IPS-18a (cell line): ENCODE data around the gene ATP2B2.

Experiments
- H3K27ac ChIP-seq: one replicate; pipeline ENCODE4 v1.5.1; 2013; ENCODE audit warnings: low read length
- H3K27me3 ChIP-seq: one replicate; pipeline ENCODE4 v1.6.1; 2013; ENCODE audit warnings: mild to moderate bottlenecking, low read length; ENCODE audit not compliant: control insufficient read depth, insufficient read depth
- H3K36me3 ChIP-seq: one replicate; pipeline ENCODE4 v1.6.1; 2013; ENCODE audit warnings: low read depth, low read length; ENCODE audit not compliant: control insufficient read depth
- H3K4me1 ChIP-seq: one replicate; pipeline ENCODE4 v1.6.1; 2013; ENCODE audit warnings: low read depth, low read length; ENCODE audit not compliant: control insufficient read depth
- H3K4me3 ChIP-seq: one replicate; pipeline ENCODE4 v1.5.1; 2013; ENCODE audit warnings: low read length
- H3K9ac ChIP-seq: one replicate; pipeline ENCODE4 v1.6.1; 2013; ENCODE audit warnings: mild to moderate bottlenecking, low read length, moderate library complexity
- H3K9me3 ChIP-seq: one replicate; pipeline ENCODE4 v1.6.1; 2013; ENCODE audit warnings: low read depth, low read length; ENCODE audit not compliant: control insufficient read depth

The ATP2B2 gene

GRCh38 chr3:10438902-10439610 is 66.3 kb downstream of the ATP2B2 start:
- Histone ChIP-seq H3K9ac (no peak overlapping the region), H3K9me3 (no peaks in the 10 kb centered on the region), H3K4me3 (no peak overlapping the region), H3K36me3 (no peaks in the 10 kb centered on the region), H3K27ac (no peak overlapping the region), H3K4me1 (no peaks in the 10 kb centered on the region), H3K27me3 (no peaks in the 10 kb centered on the region)

- no peaks in the 10 kb centered on the region for H3K4me1 ChIP-seq
- no peak overlapping the region for H3K4me3 ChIP-seq
- H3K36me3 ChIP-seq, result no peaks in the 10 kb centered on the region
- H3K27me3 ChIP-seq, result no peaks in the 10 kb centered on the region
- H3K9me3 ChIP-seq, result no peaks in the 10 kb centered on the region
- H3K9ac ChIP-seq, result no peak overlapping the region
- H3K27ac ChIP-seq, result no peak overlapping the region
Observed at GRCh38 chr3:10437995-10438901, 67.1 kb downstream of the ATP2B2 start.

GRCh38 chr3:10437272-10437994 is 68.0 kb downstream of the ATP2B2 start:
- H3K36me3 ChIP-seq, result no peaks in the 10 kb centered on the region
- H3K4me3 ChIP-seq, result no peak overlapping the region
- no peak overlapping the region for H3K27ac ChIP-seq
- H3K27me3 ChIP-seq, result no peaks in the 10 kb centered on the region
- no peaks in the 10 kb centered on the region for H3K4me1 ChIP-seq
- H3K9ac ChIP-seq, result no peak overlapping the region
- H3K9me3 ChIP-seq, result no peaks in the 10 kb centered on the region

- Histone ChIP-seq H3K27me3 (no peaks in the 10 kb centered on the region), H3K9me3 (no peaks in the 10 kb centered on the region), H3K4me1 (no peaks in the 10 kb centered on the region), H3K9ac (no peak overlapping the region), H3K36me3 (no peaks in the 10 kb centered on the region), H3K27ac (no peak overlapping the region), H3K4me3 (no peak overlapping the region)
Observed at GRCh38 chr3:10435850-10436249, 69.5 kb downstream of the ATP2B2 start.

- Histone ChIP-seq H3K4me3 (no peak overlapping the region), H3K27me3 (no peaks in the 10 kb centered on the region), H3K36me3 (no peaks in the 10 kb centered on the region), H3K4me1 (no peaks in the 10 kb centered on the region), H3K9ac (no peak overlapping the region), H3K27ac (no peak overlapping the region), H3K9me3 (no peaks in the 10 kb centered on the region)
Observed at GRCh38 chr3:10434938-10435336, 70.4 kb downstream of the ATP2B2 start.

- H3K9me3 ChIP-seq, result no peaks in the 10 kb centered on the region
- H3K9ac ChIP-seq, result no peak overlapping the region
- no peaks in the 10 kb centered on the region for H3K27me3 ChIP-seq
- H3K36me3 ChIP-seq, result no peaks in the 10 kb centered on the region
- no peaks in the 10 kb centered on the region for H3K4me1 ChIP-seq
- no peak overlapping the region for H3K4me3 ChIP-seq
- H3K27ac ChIP-seq, result no peak overlapping the region
Observed at GRCh38 chr3:10434144-10434937, 71.0 kb downstream of the ATP2B2 start.

- no peak overlapping the region for H3K9ac ChIP-seq
- no peak overlapping the region for H3K27ac ChIP-seq
- H3K36me3 ChIP-seq, result no peaks in the 10 kb centered on the region
- no peak overlapping the region for H3K4me3 ChIP-seq
- H3K27me3 ChIP-seq, result no peaks in the 10 kb centered on the region
- no peaks in the 10 kb centered on the region for H3K4me1 ChIP-seq
- no peaks in the 10 kb centered on the region for H3K9me3 ChIP-seq
Observed at GRCh38 chr3:10432931-10433330, 72.5 kb downstream of the ATP2B2 start.

DNA sequence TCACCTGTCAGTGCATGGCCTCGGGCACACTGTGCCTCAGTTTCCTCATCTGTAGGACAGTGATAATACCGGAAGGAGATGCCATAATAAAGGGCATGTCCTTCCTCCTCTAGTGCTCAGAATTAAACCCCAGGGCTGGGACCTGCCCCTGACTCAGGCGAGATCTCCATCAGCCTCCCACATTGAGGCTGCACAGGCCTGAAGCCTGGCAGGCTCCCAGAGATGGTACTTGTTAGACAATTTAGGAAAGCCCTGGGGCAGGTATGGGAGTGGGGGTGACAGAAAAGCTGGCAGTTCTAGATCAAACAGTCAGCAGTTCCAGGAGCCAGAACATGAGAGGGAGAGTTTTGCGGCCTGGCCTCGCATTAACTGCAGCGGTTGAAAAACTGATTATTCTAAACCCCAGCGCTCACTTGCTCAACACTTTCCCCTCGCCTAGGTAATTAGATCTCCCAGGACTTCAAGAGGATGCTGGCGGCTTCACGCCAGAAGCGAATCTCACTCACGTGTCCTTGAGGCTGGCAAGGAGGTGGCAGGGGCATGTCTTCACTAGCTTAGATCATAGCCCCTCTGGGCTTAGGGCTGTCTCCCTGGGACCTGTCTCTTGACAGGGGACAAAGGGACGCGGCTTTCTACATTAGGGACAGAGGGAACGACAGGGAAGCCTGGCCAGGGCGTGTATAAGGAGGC is 73.1 kb downstream of the ATP2B2 start:
- no peaks in the 10 kb centered on the region for H3K4me1 ChIP-seq
- no peaks in the 10 kb centered on the region for H3K27me3 ChIP-seq
- no peak overlapping the region for H3K9ac ChIP-seq
- no peak overlapping the region for H3K27ac ChIP-seq
- H3K9me3 ChIP-seq, result no peaks in the 10 kb centered on the region
- H3K36me3 ChIP-seq, result no peaks in the 10 kb centered on the region
- no peak overlapping the region for H3K4me3 ChIP-seq

DNA sequence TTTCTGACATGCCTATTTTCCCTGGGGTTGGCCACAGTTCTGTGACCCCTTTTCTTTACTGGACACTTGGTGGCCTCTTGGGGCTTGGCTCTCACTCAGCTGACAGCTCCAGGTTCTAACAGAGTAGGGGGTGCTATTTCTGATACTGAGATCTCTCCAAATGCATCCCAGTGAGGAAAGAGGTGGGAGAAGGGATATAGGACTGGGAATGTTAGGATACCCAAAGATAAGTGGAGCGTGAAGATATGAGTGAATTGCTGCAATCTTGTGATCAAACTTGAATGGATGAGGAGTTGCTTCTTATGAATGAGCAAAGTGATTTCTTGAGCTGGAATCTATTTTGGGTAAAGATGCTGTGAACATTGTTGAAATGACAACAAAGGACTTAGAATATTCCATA is 74.6 kb downstream of the ATP2B2 start:
- Histone ChIP-seq H3K4me1 (no peaks in the 10 kb centered on the region), H3K36me3 (no peaks in the 10 kb centered on the region), H3K27me3 (no peaks in the 10 kb centered on the region), H3K9me3 (no peaks in the 10 kb centered on the region), H3K27ac (no peak overlapping the region), H3K9ac (no peak overlapping the region), H3K4me3 (no peak overlapping the region)

GRCh38 chr3:10428406-10429091 is 76.8 kb downstream of the ATP2B2 start:
- no peaks in the 10 kb centered on the region for H3K36me3 ChIP-seq
- no peaks in the 10 kb centered on the region for H3K27me3 ChIP-seq
- no peak overlapping the region for H3K27ac ChIP-seq
- H3K9me3 ChIP-seq, result no peaks in the 10 kb centered on the region
- H3K4me1 ChIP-seq, result no peaks in the 10 kb centered on the region
- no peak overlapping the region for H3K9ac ChIP-seq
- no peak overlapping the region for H3K4me3 ChIP-seq
